ENCODE results near the gene ZNF888.

DNA sequence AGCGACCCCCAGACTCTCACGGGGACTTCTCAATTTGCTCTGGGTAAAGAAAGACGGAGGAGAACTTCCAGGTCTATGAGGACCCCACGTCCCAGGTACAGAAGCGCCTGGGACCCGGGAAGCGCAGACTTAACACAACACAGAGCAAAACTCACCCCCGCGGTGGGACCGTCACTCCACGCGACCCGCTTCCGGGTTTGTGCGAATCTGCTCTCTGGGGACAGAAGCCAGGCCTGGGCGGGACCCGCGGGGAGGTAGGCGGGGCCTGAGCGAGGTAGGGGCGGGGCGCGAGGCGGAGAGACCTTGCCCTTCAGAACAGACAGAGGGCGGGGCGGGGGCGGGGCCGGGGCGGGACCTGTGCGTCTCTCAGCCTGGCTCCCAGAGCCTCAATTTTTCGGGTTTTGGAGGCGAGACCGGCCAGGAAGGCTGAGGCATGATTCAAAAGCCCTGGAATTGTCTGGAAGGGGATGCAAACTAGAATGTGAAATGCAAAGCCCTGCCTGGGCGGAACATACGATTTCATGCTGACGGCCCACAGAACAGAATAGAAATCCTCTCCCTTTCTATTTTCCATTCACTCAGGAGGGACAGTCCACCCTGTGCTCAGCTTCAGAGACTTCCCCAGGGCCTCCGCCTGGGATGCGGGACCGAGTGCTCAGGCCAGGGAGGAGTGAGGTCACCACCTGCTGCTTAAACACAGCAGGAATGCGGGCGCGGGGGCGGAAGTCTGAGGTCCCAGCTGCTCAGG, 19.3 kb upstream of the ZNF888 start:
- TF ChIP-seq, protein P1, sequence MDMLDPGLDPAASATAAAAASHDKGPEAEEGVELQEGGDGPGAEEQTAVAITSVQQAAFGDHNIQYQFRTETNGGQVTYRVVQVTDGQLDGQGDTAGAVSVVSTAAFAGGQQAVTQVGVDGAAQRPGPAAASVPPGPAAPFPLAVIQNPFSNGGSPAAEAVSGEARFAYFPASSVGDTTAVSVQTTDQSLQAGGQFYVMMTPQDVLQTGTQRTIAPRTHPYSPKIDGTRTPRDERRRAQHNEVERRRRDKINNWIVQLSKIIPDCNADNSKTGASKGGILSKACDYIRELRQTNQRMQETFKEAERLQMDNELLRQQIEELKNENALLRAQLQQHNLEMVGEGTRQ (CRISPR knock-in tag; IDR thresholded peaks at IDR 0.05), result no peak
- TF ChIP-seq, protein P2, sequence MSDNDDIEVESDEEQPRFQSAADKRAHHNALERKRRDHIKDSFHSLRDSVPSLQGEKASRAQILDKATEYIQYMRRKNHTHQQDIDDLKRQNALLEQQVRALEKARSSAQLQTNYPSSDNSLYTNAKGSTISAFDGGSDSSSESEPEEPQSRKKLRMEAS (CRISPR knock-in tag; IDR thresholded peaks at IDR 0.05), result no peak; the same call in 1 of the 2 replicates
- TF ChIP-seq SMAD1 (IDR thresholded peaks at IDR 0.05; ENCODE audit: low read depth, low read length, partially characterized antibody), result no peak
